AG10803 (cell line): ENCODE measurements around the gene HS3ST2.

ENCODE experiments used
- DNase-seq: peaks from one replicate; pipeline ENCODE4 v3.0.0; 2010; ENCODE audit warnings: low read depth
- H3K4me3 ChIP-seq: 2 replicates; pipeline ENCODE4 v1.5.1; 2011; ENCODE audit warnings: mild to moderate bottlenecking, low read length, control low read depth
- TF ChIP-seq, protein P1 (sequence below): conservative IDR thresholded peaks from 2 replicates; pipeline ENCODE4 v1.5.1; 2011; ENCODE audit warnings: mild to moderate bottlenecking, low read length, control low read depth, inconsistent platforms

HS3ST2 gene

DNA sequence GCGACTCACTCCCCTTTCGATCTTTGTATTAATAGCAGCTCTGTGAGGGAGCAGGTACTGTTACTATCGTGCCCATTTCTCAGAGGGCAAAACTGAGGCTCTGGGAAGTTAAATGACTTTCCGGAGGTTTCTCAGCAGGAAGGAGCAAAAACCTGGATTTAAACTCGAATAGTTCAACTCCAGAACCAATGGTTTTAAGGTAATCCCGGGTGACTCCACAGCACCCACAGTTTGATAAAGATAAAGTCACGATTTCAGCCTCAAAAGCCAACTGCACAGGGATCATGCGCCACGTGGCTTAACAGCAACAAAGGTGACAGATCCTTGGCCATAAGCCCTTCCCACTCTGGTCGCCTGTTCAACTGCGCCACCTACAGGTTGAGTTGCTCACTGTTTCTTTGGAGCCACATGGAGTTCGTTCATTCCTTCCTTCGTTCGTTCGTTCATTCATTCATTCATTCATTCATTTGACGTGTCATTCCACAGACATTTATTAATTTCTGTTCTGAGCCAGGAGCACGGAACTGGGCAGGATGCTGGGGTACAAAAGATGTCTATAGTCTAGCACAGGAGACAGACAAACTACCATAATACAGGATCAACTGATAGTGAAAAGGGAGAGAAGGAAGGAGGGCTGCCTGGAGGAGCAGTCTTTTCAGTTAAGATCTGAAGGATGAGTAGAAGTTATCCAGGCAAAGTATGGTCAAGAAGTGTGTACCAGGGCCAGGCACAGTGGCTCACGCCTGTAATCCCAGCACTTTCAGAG lies 134.8 kb downstream of the HS3ST2 start:
- peak; percentile 45 for DNase-seq
- TF ChIP-seq, protein P1, sequence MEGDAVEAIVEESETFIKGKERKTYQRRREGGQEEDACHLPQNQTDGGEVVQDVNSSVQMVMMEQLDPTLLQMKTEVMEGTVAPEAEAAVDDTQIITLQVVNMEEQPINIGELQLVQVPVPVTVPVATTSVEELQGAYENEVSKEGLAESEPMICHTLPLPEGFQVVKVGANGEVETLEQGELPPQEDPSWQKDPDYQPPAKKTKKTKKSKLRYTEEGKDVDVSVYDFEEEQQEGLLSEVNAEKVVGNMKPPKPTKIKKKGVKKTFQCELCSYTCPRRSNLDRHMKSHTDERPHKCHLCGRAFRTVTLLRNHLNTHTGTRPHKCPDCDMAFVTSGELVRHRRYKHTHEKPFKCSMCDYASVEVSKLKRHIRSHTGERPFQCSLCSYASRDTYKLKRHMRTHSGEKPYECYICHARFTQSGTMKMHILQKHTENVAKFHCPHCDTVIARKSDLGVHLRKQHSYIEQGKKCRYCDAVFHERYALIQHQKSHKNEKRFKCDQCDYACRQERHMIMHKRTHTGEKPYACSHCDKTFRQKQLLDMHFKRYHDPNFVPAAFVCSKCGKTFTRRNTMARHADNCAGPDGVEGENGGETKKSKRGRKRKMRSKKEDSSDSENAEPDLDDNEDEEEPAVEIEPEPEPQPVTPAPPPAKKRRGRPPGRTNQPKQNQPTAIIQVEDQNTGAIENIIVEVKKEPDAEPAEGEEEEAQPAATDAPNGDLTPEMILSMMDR: peak; percentile 75
- peak overlapping the region; percentile 22; the same call in 1 of the 2 replicates for H3K4me3 ChIP-seq

DNA sequence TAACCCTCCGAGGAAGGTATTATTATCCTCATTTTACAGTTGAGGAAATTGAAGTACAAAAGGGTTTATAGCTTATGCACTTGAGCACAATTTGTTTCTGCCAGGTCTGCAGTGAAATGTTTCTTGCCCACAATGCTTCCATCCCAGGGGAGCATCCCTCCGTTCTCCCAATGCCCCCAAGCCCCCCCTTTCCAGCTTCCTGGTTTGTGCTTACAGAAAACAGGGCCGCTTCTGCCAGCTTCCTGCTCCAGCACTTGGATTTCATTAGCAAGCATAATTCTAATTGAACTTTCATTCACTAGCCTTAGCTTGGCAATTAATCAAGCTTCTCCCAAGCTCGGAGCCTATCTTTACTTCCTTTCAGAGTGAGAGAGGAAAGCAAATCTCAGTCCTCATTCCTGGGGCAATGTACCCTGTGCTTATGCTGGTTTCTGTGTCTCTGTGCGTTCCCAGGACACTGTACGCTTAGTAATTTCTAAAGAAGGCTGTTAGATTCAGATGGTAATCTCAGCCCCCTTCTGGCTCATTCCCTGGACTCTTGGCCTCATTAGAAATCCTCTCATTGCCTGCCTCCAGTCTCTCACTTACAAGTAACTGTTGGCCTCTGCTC lies 141.6 kb downstream of the HS3ST2 start:
- TF ChIP-seq, protein P1: no peak
- no peak for DNase-seq
- no peak overlapping the region for H3K4me3 ChIP-seq

DNA sequence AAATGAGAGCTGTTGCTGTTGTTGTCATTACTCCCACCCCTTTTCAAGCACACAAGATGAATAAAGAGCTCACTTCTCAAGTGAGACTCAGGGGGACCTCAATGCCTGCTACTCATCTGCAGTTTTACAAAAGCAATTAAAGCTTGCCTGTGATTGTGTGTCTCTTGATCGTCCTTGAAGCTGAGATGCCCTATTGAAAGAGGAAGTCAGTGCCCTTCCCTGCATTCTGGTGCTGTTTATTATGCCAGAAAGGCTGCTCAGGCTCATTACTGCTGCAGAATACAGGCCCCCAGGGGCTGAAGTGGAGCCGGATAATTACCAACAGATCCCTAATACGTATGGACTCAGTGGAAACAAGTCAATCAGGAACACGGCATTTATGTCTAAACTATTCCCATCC lies 147.2 kb downstream of the HS3ST2 start:
- TF ChIP-seq, protein P1: no peak
- no peak for DNase-seq
- no peak overlapping the region for H3K4me3 ChIP-seq

DNA sequence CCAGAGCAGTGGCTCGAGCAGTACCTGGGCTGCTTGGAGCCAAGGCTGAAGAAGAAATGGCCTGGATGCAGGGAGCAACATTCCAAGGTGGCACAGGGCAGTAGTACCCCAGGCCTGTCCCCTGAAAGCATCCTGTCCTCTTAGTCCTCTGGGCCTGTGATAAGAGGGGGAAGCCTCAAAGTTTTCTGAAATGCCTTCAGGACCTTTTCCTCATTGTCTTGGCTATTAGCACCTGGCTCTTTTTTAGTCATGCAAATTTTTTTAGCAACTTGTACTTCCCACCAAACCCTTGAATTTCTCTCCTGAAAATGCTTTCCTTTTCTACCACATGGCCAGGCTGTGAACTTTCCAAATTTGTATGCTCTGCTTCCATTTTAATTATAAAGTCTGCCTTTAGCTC lies 148.9 kb downstream of the HS3ST2 start:
- no peak for DNase-seq
- no peak overlapping the region for H3K4me3 ChIP-seq
- TF ChIP-seq, protein P1: no peak
